Progenitor cell of endocrine pancreas (in vitro differentiated cells): Measurements from ENCODE around the gene FOXP1. TPM values are rescaled to one million over a fixed set of nuclear protein-coding genes. Genes with fewer than 3 reads are reported as not detected.

Experiments
- DNase-seq: peaks from one replicate; pipeline ENCODE4 v3.0.0; 2021; ENCODE audit warnings: low spot score; ENCODE audit not compliant: unreplicated experiment
- H3K27ac Mint-ChIP-seq: 2 replicates; pipeline ENCODE4 v1.8.0; 2021; ENCODE audit warnings: mild to moderate bottlenecking, moderate library complexity, mixed read lengths
- H3K27me3 Mint-ChIP-seq: 2 replicates; pipeline ENCODE4 v1.8.0; 2021; ENCODE audit warnings: mixed read lengths
- H3K36me3 Mint-ChIP-seq: 2 replicates; pipeline ENCODE4 v1.8.0; 2022; ENCODE audit warnings: mixed read lengths; ENCODE audit not compliant: insufficient read depth
- H3K4me1 Mint-ChIP-seq: 2 replicates; pipeline ENCODE4 v1.8.0; 2021; ENCODE audit warnings: low read depth, mixed read lengths
- H3K4me3 Mint-ChIP-seq: 2 replicates; pipeline ENCODE4 v1.8.0; 2021; ENCODE audit warnings: low read depth, mild to moderate bottlenecking, moderate library complexity, mixed read lengths
- H3K9me3 Mint-ChIP-seq: 2 replicates; pipeline ENCODE4 v1.8.0; 2021; ENCODE audit warnings: low read depth, mixed read lengths
- total RNA-seq: library from RNA; stranded (reverse); gene quantifications from 2 replicates; pipeline ENCODE4 v1.2.1, GENCODE V29; 2021
- TF ChIP-seq, protein P1 (sequence below): fragments of 200-600 bp; sonication (generic); IDR thresholded peaks from one replicate; pipeline ENCODE4 v1.5.0; 2021; ENCODE audit warnings: antibody characterized with exemption, mild to moderate bottlenecking; ENCODE audit not compliant: unreplicated experiment

The FOXP1 gene
- total RNA-seq, 1 donor from 2014 or later, result 242 TPM

DNA sequence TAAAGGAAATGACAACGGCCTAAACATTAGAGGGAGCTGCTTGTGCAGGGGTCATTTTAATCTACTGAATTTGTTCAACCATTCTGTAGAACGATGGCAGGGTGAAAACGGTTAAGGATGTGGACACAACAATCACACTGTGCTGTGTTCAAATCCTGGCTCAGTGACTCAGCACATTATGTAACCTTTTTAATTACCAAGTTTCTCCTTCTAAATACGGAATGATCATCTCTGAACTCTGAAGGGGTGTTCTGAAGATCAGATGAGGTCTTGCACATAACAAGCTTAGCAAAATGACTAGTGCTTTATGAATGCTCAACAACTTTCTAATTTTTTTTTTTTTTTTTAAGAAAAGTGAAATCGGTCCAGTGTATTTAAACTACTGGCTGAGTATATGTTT is 592.8 kb downstream of the FOXP1 start:
- Mint-ChIP-seq H3K36me3 (peaks cover 38% of the 10 kb centered on the region), H3K4me3 (no peak overlapping the region), H3K4me1 (peaks cover 16% of the 10 kb centered on the region), H3K27me3 (no peaks in the 10 kb centered on the region), H3K27ac (no peak overlapping the region), H3K9me3 (no peaks in the 10 kb centered on the region)
- TF ChIP-seq, protein P1, sequence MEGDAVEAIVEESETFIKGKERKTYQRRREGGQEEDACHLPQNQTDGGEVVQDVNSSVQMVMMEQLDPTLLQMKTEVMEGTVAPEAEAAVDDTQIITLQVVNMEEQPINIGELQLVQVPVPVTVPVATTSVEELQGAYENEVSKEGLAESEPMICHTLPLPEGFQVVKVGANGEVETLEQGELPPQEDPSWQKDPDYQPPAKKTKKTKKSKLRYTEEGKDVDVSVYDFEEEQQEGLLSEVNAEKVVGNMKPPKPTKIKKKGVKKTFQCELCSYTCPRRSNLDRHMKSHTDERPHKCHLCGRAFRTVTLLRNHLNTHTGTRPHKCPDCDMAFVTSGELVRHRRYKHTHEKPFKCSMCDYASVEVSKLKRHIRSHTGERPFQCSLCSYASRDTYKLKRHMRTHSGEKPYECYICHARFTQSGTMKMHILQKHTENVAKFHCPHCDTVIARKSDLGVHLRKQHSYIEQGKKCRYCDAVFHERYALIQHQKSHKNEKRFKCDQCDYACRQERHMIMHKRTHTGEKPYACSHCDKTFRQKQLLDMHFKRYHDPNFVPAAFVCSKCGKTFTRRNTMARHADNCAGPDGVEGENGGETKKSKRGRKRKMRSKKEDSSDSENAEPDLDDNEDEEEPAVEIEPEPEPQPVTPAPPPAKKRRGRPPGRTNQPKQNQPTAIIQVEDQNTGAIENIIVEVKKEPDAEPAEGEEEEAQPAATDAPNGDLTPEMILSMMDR, result no peak
- no peak for DNase-seq

DNA sequence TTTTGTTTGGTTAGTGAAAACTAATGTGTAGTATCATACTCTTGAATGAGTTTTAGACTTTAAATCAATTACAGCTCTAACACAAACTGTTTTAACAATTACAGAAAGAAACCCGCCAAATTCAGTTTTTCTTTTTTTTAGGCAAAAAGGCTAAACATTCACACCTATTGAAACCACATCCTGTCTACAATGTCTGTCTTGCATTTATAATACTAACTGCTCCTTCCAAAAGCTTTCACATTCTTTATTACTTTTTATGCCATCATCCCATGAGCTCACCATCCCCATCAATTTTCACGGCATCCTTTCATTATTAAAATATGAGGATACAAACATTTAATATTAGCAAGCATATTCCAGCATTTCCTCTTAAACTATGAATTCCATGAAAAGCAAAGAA is 593.3 kb downstream of the FOXP1 start:
- Mint-ChIP-seq H3K27me3 (no peaks in the 10 kb centered on the region), H3K36me3 (peaks cover 38% of the 10 kb centered on the region), H3K27ac (no peak overlapping the region), H3K4me3 (no peak overlapping the region), H3K4me1 (peaks cover 19% of the 10 kb centered on the region), H3K9me3 (no peaks in the 10 kb centered on the region)
- DNase-seq, result no peak
- TF ChIP-seq, protein P1, result no peak

DNA sequence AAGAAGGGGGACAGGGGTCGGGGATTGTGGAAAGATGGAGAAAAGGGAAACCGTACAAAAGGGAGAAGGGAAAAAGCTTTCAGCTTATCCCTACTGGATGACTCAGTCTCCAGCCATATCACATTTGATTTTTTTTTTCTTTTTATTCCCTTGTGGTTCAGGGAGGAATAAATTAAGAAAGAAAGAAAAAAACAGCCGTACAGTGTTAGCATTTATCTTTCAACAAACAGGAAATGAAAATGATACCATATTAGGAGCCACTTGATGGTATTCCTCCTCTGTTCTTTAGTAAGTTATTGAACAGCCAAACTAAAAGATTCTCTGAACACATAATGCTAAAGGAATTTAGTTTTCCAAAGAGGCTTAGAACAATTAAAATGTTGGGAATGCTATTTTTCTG is 594.4 kb downstream of the FOXP1 start:
- Mint-ChIP-seq H3K27ac (no peak overlapping the region), H3K36me3 (peaks cover 37% of the 10 kb centered on the region), H3K4me1 (peaks cover 29% of the 10 kb centered on the region)

DNA sequence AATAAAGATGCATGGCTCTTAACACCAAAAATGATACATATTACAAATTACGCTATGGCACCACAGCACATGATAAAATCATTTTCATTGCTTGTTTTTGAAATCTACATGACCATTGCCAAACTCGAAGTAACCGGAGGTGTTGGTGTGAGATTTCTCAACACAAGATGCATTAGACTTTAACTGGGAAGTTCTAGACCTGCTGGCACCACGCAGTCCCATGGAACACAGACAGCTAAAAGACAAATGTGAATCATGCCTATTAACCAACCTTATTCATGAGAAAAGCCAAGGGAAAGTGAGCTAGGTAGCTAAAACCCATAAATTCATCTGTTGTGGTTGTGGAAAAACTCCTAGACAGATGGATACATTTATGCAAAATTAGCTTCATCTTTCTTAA is 595.4 kb downstream of the FOXP1 start:
- no peaks in the 10 kb centered on the region for H3K27me3 Mint-ChIP-seq
- TF ChIP-seq, protein P1, result no peak
- no peak overlapping the region for H3K4me3 Mint-ChIP-seq
- H3K36me3 Mint-ChIP-seq, result peaks cover 34% of the 10 kb centered on the region
- no peaks in the 10 kb centered on the region for H3K9me3 Mint-ChIP-seq
- H3K4me1 Mint-ChIP-seq, result peaks cover 38% of the 10 kb centered on the region
- DNase-seq, result no peak
- no peak overlapping the region for H3K27ac Mint-ChIP-seq

More for the DNA sequence above, 594.4 kb downstream of the FOXP1 start:
- H3K4me3 Mint-ChIP-seq, result no peak overlapping the region
- no peaks in the 10 kb centered on the region for H3K27me3 Mint-ChIP-seq
- TF ChIP-seq, protein P1, result no peak
- H3K9me3 Mint-ChIP-seq, result no peaks in the 10 kb centered on the region
- no peak for DNase-seq

DNA sequence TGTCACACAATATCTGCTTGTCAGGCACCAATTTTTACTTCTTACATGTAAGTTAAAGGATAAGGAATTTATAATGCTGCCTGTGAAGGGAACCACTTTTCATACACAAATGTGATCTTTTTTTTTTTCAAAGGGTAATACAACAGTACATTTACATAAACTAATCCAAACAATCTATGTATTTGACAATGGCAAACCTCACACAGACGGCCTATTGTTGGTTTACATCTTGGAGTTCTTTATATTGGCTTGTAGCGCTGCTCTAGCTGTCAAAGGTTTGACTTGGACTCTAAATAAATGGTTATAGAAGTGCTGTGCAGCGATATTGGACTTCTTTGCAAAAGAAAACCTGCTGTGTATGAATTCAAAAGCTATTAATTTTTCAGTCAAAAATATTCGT is 598.0 kb downstream of the FOXP1 start:
- DNase-seq, result no peak
- Mint-ChIP-seq H3K4me1 (peaks cover 62% of the 10 kb centered on the region), H3K27ac (peak overlapping the region; percentile 69), H3K9me3 (no peaks in the 10 kb centered on the region), H3K36me3 (peaks cover 27% of the 10 kb centered on the region), H3K27me3 (no peaks in the 10 kb centered on the region), H3K4me3 (no peak overlapping the region)
- TF ChIP-seq, protein P1, result no peak
